RWPE1 (cell line): Measurements from ENCODE around the gene DDX3X.
"Not testable (repeated sequence)": the region's sequence is repeated elsewhere in the genome, so short reads cannot be mapped to it uniquely, and the experiment has no call there.

ENCODE experiments used
- CTCF ChIA-PET: fragments of 350-600 bp; sonication (Branson Sonifier 250); formaldehyde crosslinking; extraction: SDS; loops from one replicate; lab custom pipeline; 2021; lab: Yijun Ruan, JAX
- POLR2A ChIA-PET: fragments of 400-600 bp; formaldehyde crosslinking; extraction: SDS; loops from one replicate; lab custom pipeline; 2020; ENCODE audit warnings: antibody characterized with exemption; ENCODE audit not compliant: low non-redundant PET; lab: Yijun Ruan, JAX
- DNase-seq: peaks from one replicate; pipeline ENCODE4 v3.0.0; 2012; ENCODE audit warnings: low spot score
- H3K27ac ChIP-seq: fragments of 450-650 bp; 2 replicates; pipeline ENCODE4 v1.5.1; 2017
- TF ChIP-seq, protein P1 (sequence below): fragments of 450-650 bp; conservative IDR thresholded peaks from 2 replicates; pipeline ENCODE4 v1.5.1; 2017; ENCODE audit warnings: low read depth, mild to moderate bottlenecking

The DDX3X gene

DNA sequence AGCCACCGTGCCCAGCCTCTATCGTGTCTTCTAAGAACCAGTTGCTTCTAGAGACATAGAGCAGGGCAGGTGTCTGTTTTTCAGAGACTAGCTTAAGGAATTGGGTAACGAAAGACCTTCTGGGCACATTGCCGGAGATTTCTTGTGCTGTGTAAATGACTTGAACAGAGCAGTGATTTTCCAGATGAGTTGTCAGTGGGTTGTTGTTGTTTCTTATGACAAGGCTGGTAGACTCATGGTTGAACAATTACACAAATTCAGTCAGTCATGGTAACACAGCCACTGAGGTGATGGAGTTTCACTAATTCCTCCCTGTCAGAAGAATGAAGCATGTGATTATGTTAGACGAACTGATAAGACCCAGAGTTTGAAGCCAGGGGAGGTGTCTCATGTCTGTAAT lies 20.5 kb upstream of the DDX3X start:
- ChIA-PET POLR2A (no interaction called here), CTCF (no interaction called here)
- no peak overlapping the region for H3K27ac ChIP-seq
- TF ChIP-seq, protein P1, sequence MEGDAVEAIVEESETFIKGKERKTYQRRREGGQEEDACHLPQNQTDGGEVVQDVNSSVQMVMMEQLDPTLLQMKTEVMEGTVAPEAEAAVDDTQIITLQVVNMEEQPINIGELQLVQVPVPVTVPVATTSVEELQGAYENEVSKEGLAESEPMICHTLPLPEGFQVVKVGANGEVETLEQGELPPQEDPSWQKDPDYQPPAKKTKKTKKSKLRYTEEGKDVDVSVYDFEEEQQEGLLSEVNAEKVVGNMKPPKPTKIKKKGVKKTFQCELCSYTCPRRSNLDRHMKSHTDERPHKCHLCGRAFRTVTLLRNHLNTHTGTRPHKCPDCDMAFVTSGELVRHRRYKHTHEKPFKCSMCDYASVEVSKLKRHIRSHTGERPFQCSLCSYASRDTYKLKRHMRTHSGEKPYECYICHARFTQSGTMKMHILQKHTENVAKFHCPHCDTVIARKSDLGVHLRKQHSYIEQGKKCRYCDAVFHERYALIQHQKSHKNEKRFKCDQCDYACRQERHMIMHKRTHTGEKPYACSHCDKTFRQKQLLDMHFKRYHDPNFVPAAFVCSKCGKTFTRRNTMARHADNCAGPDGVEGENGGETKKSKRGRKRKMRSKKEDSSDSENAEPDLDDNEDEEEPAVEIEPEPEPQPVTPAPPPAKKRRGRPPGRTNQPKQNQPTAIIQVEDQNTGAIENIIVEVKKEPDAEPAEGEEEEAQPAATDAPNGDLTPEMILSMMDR, result no peak
- DNase-seq, result no peak

DNA sequence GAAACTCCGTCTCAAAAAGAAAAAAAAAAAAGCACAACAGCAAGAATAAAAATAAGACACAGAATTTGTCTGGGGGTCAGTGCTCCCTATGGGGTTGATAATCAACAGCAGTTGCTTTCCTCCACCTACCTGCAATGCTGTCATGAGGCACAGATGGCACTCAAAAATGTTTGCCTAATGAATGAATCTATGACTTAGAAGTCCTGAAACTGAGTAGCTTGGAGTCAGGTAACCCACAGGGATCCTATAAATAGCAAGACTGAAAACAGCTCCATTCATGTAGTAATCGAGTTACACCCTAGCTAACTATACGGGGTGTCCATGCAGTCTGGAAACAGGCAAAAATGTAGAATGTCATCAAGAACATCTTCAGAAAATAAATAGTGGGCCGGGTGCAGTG lies 19.8 kb upstream of the DDX3X start:
- CTCF ChIA-PET, result no interaction called here
- no peak for DNase-seq
- TF ChIP-seq, protein P1, result no peak
- POLR2A ChIA-PET, result no interaction called here
- H3K27ac ChIP-seq, result no peak overlapping the region

DNA sequence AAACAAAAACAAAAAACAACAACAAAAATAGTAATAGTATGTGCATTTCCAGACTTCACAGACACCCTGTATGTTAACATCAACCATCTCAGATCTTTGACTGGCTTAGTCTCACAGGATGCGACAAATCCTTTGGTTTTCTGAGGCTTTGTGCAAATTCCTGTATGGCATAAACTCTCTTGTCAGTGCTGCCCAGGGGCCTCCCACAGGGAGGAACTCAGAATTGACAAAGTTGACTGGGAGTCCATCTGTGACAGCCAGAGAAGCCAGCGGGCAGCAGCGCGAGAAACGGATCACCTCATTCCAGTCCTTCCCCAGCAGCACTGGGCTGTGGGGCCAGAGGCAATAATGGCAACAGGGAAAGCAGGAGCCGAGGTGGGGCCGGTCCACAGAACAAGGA lies 19.1 kb upstream of the DDX3X start:
- CTCF ChIA-PET, result no interaction called here
- TF ChIP-seq, protein P1, result no peak
- POLR2A ChIA-PET, result no interaction called here
- DNase-seq, result no peak
- H3K27ac ChIP-seq, result no peak overlapping the region

DNA sequence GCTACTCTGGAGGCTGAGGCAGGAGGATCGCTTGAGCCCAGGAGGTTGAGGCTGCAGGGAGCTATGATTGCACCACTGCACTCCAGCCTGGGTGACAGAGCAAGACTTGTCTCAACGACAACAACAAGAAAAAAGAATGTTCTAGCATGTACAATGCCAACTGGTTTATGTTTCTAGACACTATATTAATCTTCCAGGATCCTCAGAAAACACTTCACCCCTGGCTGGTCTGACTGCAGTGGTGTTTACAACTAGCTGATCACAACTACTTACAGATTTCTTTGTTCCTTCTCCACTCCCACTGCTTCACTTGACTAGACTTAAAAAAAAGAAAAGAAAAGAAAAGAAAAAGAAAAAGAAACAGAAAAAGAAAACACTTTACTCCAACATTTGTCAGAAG lies 17.7 kb upstream of the DDX3X start:
- POLR2A ChIA-PET, CTCF ChIA-PET, DNase-seq, H3K27ac ChIP-seq: not testable (repeated sequence)

DNA sequence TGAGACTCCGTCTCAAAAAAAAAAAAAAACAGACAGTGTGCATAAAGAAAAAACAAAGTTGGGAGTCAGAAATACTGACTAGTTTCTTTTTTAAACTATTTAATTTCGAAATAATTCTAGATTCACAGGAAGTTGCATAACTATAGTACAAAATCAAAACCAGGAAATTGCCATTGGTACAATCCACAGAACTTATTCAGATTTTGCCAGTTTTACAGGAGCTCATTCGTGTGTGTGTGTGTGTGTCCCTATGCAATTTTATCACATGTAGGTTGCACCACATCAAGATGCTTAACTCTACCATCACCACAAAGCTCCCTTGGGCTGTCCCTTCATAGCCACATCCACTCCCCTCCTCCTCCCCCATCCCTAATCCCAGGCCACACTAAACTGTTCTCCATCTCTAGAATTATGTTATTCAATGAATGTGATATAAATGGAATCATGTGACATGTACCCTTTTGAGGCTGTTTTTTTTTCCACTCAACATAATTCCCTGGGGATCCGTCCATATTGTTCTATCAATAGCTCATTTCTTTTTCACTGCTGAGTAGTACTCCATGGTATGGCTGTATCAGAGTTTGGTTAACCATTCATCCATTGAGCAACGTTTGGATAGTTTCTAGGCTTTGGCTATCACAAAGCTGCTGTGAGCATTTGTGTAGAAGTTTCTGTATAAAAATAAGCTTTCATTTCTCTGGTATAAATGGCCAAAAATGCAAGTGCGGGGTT lies 16.3 kb upstream of the DDX3X start:
- no peak for DNase-seq
- ChIA-PET CTCF (interaction anchor here (0.6 kb wide), 1 partner anchor 35 kb away, joined by 3 read pairs; no protein-coding TSS in a partner anchor), POLR2A (no interaction called here)
- TF ChIP-seq, protein P1, result no peak
- no peak overlapping the region for H3K27ac ChIP-seq

DNA sequence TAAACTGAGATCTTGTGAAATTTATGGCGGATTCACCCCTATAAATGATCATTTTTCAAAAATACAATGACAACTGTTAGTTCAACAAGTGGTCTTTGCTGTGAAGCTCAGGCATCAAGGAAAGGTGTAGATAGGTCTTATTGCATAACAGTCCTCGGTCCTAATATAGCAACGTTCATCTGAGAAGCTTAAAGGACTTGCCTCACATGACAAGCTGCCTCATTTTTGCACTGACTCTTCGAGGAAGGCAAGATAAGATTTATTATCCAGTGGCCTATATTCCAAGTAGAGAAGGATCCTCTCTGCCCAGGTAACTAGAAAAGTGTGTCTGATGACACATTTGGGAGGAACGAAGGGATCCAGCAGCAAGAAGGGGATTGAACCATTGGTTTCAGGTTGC lies 13.6 kb upstream of the DDX3X start:
- POLR2A ChIA-PET, result no interaction called here
- CTCF ChIA-PET, result no interaction called here
- TF ChIP-seq, protein P1, result no peak
- DNase-seq, result no peak
- no peak overlapping the region for H3K27ac ChIP-seq

DNA sequence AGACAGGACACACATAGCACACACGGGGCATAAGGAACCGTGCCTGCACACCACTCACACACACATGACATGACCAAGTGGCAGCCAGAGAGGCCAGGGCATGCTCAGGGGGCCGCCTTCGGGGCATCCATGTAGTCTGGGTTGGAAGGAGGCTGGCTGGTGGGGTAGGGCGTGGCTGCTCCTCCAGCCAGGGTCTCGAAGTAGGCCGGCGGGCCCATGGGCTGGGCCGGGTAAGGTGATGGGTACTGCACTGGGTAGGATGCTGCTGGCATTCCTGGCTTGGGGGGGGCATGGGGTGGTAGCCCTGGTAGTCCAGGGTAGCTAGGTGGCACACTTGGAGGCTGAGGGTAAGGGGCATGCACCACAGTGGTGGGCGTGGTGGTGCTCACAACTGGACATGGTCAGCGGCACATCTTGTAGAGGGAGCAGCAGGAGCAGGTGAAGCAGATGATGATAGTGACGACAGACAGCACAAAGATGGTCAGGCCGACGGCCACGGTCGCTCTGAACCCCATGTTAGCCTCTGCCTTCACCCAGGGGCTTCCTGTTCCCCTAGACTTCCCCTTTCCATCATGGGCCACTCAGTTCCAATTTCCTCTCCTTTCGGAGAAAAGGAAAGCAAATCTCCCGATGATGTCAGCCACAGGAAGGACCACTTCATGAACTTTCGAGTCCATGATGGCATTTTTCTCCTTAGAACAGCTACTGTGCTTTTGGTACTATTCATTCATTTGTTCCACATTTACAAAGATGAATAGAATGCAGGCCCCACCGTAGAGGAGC lies 10.9 kb upstream of the DDX3X start:
- no peak overlapping the region for H3K27ac ChIP-seq
- POLR2A ChIA-PET, result no interaction called here
- TF ChIP-seq, protein P1, result no peak
- DNase-seq, result no peak
- CTCF ChIA-PET, result no interaction called here
